Lower leg skin (tissue), 3 donors: ENCODE results near the gene CPVL.

Source experiments
- POLR2A ChIP-seq, 2 donors: fragments of 450-650 bp; IDR thresholded peaks; one replicate each; pipeline ENCODE4 v1.6.1; 2016 to 2017; ENCODE audit warnings: antibody characterized with exemption in 2 of 2, mild to moderate bottlenecking in 1 of 2, moderate library complexity in 1 of 2
- TF ChIP-seq, protein P1 (sequence below), 3 donors: fragments of 450-650 bp; IDR thresholded peaks; one replicate each; pipeline ENCODE4 v1.5.1; 2016; ENCODE audit warnings: antibody characterized with exemption in 3 of 3, mild to moderate bottlenecking in 3 of 3, moderate library complexity in 2 of 3

DNA sequence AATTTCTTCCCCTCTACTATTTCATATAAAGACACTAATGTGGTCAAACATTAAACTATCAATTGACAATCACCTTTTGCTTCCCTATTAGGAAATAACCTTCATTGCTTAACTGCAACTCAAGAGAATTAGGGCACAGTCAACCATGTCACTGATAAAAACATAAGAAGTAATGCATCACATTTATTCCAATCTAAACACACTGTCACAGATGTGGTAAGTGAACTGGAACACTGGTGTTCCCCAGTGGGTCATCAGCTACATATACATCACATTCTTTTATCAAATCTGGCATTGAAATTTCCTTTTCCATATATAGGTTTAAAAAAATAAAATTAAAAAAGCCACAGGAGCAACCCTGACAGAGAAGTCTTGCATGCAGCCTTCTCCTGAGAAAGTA lies 191.9 kb downstream of the CPVL start:
- TF ChIP-seq, protein P1, sequence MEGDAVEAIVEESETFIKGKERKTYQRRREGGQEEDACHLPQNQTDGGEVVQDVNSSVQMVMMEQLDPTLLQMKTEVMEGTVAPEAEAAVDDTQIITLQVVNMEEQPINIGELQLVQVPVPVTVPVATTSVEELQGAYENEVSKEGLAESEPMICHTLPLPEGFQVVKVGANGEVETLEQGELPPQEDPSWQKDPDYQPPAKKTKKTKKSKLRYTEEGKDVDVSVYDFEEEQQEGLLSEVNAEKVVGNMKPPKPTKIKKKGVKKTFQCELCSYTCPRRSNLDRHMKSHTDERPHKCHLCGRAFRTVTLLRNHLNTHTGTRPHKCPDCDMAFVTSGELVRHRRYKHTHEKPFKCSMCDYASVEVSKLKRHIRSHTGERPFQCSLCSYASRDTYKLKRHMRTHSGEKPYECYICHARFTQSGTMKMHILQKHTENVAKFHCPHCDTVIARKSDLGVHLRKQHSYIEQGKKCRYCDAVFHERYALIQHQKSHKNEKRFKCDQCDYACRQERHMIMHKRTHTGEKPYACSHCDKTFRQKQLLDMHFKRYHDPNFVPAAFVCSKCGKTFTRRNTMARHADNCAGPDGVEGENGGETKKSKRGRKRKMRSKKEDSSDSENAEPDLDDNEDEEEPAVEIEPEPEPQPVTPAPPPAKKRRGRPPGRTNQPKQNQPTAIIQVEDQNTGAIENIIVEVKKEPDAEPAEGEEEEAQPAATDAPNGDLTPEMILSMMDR (IDR thresholded peaks at IDR 0.05): no peak
- no peak for TF ChIP-seq POLR2A (IDR thresholded peaks at IDR 0.05)
